IMR-90 (cell line): ENCODE data around the gene KLHDC10. TPM values are rescaled to one million over a fixed set of nuclear protein-coding genes. Genes with fewer than 3 reads are reported as not detected.

ENCODE experiments used
- ATAC-seq: fragments of 200-7000 bp; cut with Tn5 transposase; 2 replicates; pipeline ENCODE4 v1.9.1; 2020; ENCODE audit warnings: low read depth, mild to moderate bottlenecking, moderate library complexity
- BruUV-seq: library from RNA; stranded (reverse); fragments of 400-500 nt; replicated peaks from 2 replicates; lab custom pipeline; 2021; lab: Mats Ljungman, UMichigan
- CTCF ChIA-PET: fragments of 300-600 bp; formaldehyde crosslinking; extraction: SDS; loops from one replicate; lab custom pipeline; 2021; ENCODE audit warnings: antibody characterized with exemption; lab: Yijun Ruan, JAX
- POLR2A ChIA-PET: fragments of 300-600 bp; sonication (Branson Sonifier 250); formaldehyde crosslinking; loops from one replicate; lab custom pipeline; 2022; ENCODE audit warnings: antibody characterized with exemption; ENCODE audit not compliant: unreplicated experiment; lab: Charles Lee
- DNase-seq: peaks from one replicate; pipeline ENCODE4 v3.0.0; 2013
- H2AFZ ChIP-seq: replicated peaks from 2 replicates; pipeline ENCODE3; 2013; ENCODE audit warnings: low read length, mild to moderate bottlenecking; ENCODE audit not compliant: poor library complexity
- H2AK5ac ChIP-seq: 2 replicates; pipeline ENCODE4 v1.6.1; 2013; ENCODE audit warnings: low read depth, low read length, inconsistent platforms
- H2AK9ac ChIP-seq: replicated peaks from 2 replicates; pipeline ENCODE3; 2013; ENCODE audit warnings: mild to moderate bottlenecking, low read depth, low read length, moderate library complexity; ENCODE audit not compliant: poor library complexity
- H2BK120ac ChIP-seq: 2 replicates; pipeline ENCODE4 v1.6.1; 2013; ENCODE audit warnings: low read depth, low read length, inconsistent platforms
- H2BK15ac ChIP-seq: 3 replicates; pipeline ENCODE4 v1.6.1; 2013; ENCODE audit warnings: low read depth, low read length, inconsistent platforms
- H2BK20ac ChIP-seq: 2 replicates; pipeline ENCODE4 v1.6.1; 2013; ENCODE audit warnings: low read depth, mild to moderate bottlenecking, inconsistent platforms, low read length, moderate library complexity
- H2BK5ac ChIP-seq: 2 replicates; pipeline ENCODE4 v1.6.1; 2013; ENCODE audit warnings: mild to moderate bottlenecking, low read depth, low read length, inconsistent platforms; ENCODE audit not compliant: poor library complexity, severe bottlenecking
- H3K14ac ChIP-seq: replicated peaks from 2 replicates; pipeline ENCODE4 v1.6.1; 2013; ENCODE audit warnings: low read depth, low read length, inconsistent platforms
- H3K18ac ChIP-seq: 2 replicates; pipeline ENCODE4 v1.6.1; 2013; ENCODE audit warnings: low read depth, low read length, control low read depth
- H3K23ac ChIP-seq: 2 replicates; pipeline ENCODE4 v1.6.1; 2013; ENCODE audit warnings: low read depth, low read length, inconsistent platforms
- H3K27ac ChIP-seq: 2 replicates; pipeline ENCODE4 v1.5.1; 2013; ENCODE audit warnings: mild to moderate bottlenecking, control low read depth, low read length; ENCODE audit not compliant: insufficient read depth
- H3K27me3 ChIP-seq: 2 replicates; pipeline ENCODE4 v1.6.1; 2013; ENCODE audit warnings: low read length; ENCODE audit not compliant: control insufficient read depth, insufficient read depth
- H3K36me3 ChIP-seq: 2 replicates; pipeline ENCODE4 v1.6.1; 2013; ENCODE audit warnings: low read length, mixed read lengths; ENCODE audit not compliant: control insufficient read depth, insufficient read depth
- H3K4ac ChIP-seq: 2 replicates; pipeline ENCODE4 v1.6.1; 2013; ENCODE audit warnings: low read depth, low read length, inconsistent platforms
- H3K4me1 ChIP-seq: 2 replicates; pipeline ENCODE4 v1.6.1; 2013; ENCODE audit warnings: low read length, mixed read lengths; ENCODE audit not compliant: control insufficient read depth, insufficient read depth
- H3K4me2 ChIP-seq: 2 replicates; pipeline ENCODE4 v1.6.1; 2013; ENCODE audit warnings: low read depth, mild to moderate bottlenecking, control low read depth, low read length, moderate library complexity
- H3K4me3 ChIP-seq: 2 replicates; pipeline ENCODE4 v1.5.1; 2013; ENCODE audit warnings: low read depth, mild to moderate bottlenecking, control low read depth, low read length, moderate library complexity; ENCODE audit not compliant: insufficient read depth
- H3K56ac ChIP-seq: 2 replicates; pipeline ENCODE4 v1.6.1; 2013; ENCODE audit warnings: low read length, inconsistent platforms; ENCODE audit not compliant: insufficient read depth; ENCODE audit errors: extremely low read depth
- H3K79me1 ChIP-seq, 2 experiments: 2 replicates each; pipeline ENCODE4 v1.6.1; 2013; ENCODE audit warnings: low read length in 2 of 2, inconsistent platforms in 1 of 2, low read depth in 1 of 2
- H3K9ac ChIP-seq: 2 replicates; pipeline ENCODE4 v1.6.1; 2013; ENCODE audit warnings: low read depth, low read length, control low read depth
- H3K9me1 ChIP-seq: 2 replicates; pipeline ENCODE4 v1.6.1; 2013; ENCODE audit warnings: low read length, inconsistent platforms; ENCODE audit not compliant: insufficient read depth
- H3K9me3 ChIP-seq: 2 replicates; pipeline ENCODE4 v1.6.1; 2013; ENCODE audit warnings: low read length; ENCODE audit not compliant: control insufficient read depth, insufficient read depth
- H4K20me1 ChIP-seq: 2 replicates; pipeline ENCODE4 v1.6.1; 2013; ENCODE audit warnings: low read length, inconsistent platforms; ENCODE audit not compliant: insufficient read depth
- H4K5ac ChIP-seq: 2 replicates; pipeline ENCODE4 v1.6.1; 2013; ENCODE audit warnings: mild to moderate bottlenecking, low read depth, low read length, control low read depth
- H4K8ac ChIP-seq, 2 experiments: 2 replicates each; pipeline ENCODE4 v1.6.1; 2013; ENCODE audit warnings: low read depth in 2 of 2, low read length in 2 of 2, control low read depth in 1 of 2, inconsistent platforms in 1 of 2
- H4K91ac ChIP-seq: 2 replicates; pipeline ENCODE4 v1.6.1; 2013; ENCODE audit warnings: low read depth, low read length, inconsistent platforms; ENCODE audit not compliant: insufficient read depth
- BHLHE40 ChIP-seq: fragments of 150-350 bp; IDR thresholded peaks from 2 replicates; pipeline ENCODE4 v1.6.1; 2016; ENCODE audit warnings: mild to moderate bottlenecking, low read depth, low read length
- CEBPB ChIP-seq: IDR thresholded peaks from 2 replicates; pipeline ENCODE4 v1.6.1; 2012; ENCODE audit warnings: low read depth, low read length, improper control_type of control experiment
- CHD1 ChIP-seq: IDR thresholded peaks from 2 replicates; pipeline ENCODE4 v1.6.1; 2012; ENCODE audit warnings: low read depth, low read length, improper control_type of control experiment
- FOS ChIP-seq: fragments of 150-350 bp; IDR thresholded peaks from 2 replicates; pipeline ENCODE4 v1.6.1; 2016; ENCODE audit warnings: low read depth, low read length
- MAFK ChIP-seq: IDR thresholded peaks from 2 replicates; pipeline ENCODE4 v1.6.1; 2012; ENCODE audit warnings: low read depth, low read length, improper control_type of control experiment
- MAZ ChIP-seq: IDR thresholded peaks from 2 replicates; pipeline ENCODE4 v1.6.1; 2012; ENCODE audit warnings: low read depth, mild to moderate bottlenecking, low read length, improper control_type of control experiment, moderate library complexity, borderline replicate concordance
- MXI1 ChIP-seq: IDR thresholded peaks from 2 replicates; pipeline ENCODE4 v1.6.1; 2012; ENCODE audit warnings: low read depth, mild to moderate bottlenecking, low read length, moderate library complexity, borderline replicate concordance
- NFE2L2 ChIP-seq: fragments of 150-350 bp; IDR thresholded peaks from 2 replicates; pipeline ENCODE4 v1.6.1; 2016; ENCODE audit warnings: low read depth, mild to moderate bottlenecking, low read length
- POLR2A ChIP-seq: IDR thresholded peaks from 2 replicates; pipeline ENCODE4 v1.6.1; 2012; ENCODE audit warnings: mild to moderate bottlenecking, low read depth, low read length
- RAD21 ChIP-seq: IDR thresholded peaks from 2 replicates; pipeline ENCODE4 v1.6.1; 2012; ENCODE audit warnings: low read length, improper control_type of control experiment
- RCOR1 ChIP-seq: IDR thresholded peaks from 2 replicates; pipeline ENCODE4 v1.6.1; 2012; ENCODE audit warnings: mild to moderate bottlenecking, low read length, improper control_type of control experiment; ENCODE audit not compliant: insufficient replicate concordance
- RFX5 ChIP-seq: IDR thresholded peaks from 2 replicates; pipeline ENCODE4 v1.8.0; 2012; ENCODE audit warnings: low read depth, mild to moderate bottlenecking, low read length, moderate library complexity
- SMC3 ChIP-seq: fragments of 150-350 bp; IDR thresholded peaks from 2 replicates; pipeline ENCODE4 v1.6.1; 2016; ENCODE audit warnings: low read depth, mild to moderate bottlenecking, antibody characterized with exemption, low read length, moderate library complexity
- WGBS, 2 experiments: methylation state at CpG; one replicate each; pipeline versions ENCODE4 v1.1.5 to v1.1.7; 2013; ENCODE audit warnings: missing lambda C conversion rate in 2 of 2; ENCODE audit not compliant: insufficient read length in 1 of 2; ENCODE audit errors: extremely low coverage in 2 of 2; 5-methylcytosine and 5-hydroxymethylcytosine counted together
- dilution Hi-C: fragments of 300-500 bp; cut with HindIII; formaldehyde crosslinking; loops from one replicate; pipeline ENCODE4 v1.14.3; 2018; ENCODE audit warnings: low sequenced_read_pairs; ENCODE audit not compliant: unreplicated experiment
- in situ Hi-C: fragments of 300-500 bp; cut with MboI; formaldehyde crosslinking; loops from 3 replicates; pipeline ENCODE4 v1.14.3; 2019; ENCODE audit warnings: low sequenced_read_pairs, inconsistent platforms, mixed read lengths
- intact Hi-C: fragments of 100-400 bp; cut with micrococcal nuclease; formaldehyde crosslinking; loops from 2 replicates; pipeline ENCODE4 v1.10.0; 2022
- polyA plus RNA-seq, 3 experiments: library from polyadenylated mRNA; depleted of rRNA; stranded (reverse); fragments of >200 nt; gene quantifications; 2 replicates each; pipeline ENCODE4 v1.2.3, GENCODE V29; 2012; ENCODE audit warnings: low replicate concordance in 1 of 3
- total RNA-seq: library from RNA; depleted of rRNA; stranded (reverse); fragments of >200 nt; gene quantifications from 2 replicates; pipeline ENCODE4 v1.2.3, GENCODE V29; 2012
- TF ChIP-seq, protein P1 (sequence below): fragments of 150-350 bp; IDR thresholded peaks from 2 replicates; pipeline ENCODE4 v1.6.1; 2016; ENCODE audit warnings: low read depth, mild to moderate bottlenecking, low read length, moderate library complexity, borderline replicate concordance
- TF ChIP-seq, protein P2 (sequence below): conservative IDR thresholded peaks from 2 replicates; pipeline ENCODE4 v1.5.1; 2012; ENCODE audit warnings: mild to moderate bottlenecking, low read depth, low read length, improper control_type of control experiment
- TF ChIP-seq, protein P3 (sequence below): fragments of 150-350 bp; IDR thresholded peaks from 2 replicates; pipeline ENCODE4 v1.6.1; 2017; ENCODE audit warnings: mild to moderate bottlenecking, antibody characterized with exemption, low read length, low read depth

Gene KLHDC10
- total and polyA plus RNA-seq, 2 of the 4 experiments (the other 2 are of a cell fraction) = 12.4 to 27.1 TPM

DNA sequence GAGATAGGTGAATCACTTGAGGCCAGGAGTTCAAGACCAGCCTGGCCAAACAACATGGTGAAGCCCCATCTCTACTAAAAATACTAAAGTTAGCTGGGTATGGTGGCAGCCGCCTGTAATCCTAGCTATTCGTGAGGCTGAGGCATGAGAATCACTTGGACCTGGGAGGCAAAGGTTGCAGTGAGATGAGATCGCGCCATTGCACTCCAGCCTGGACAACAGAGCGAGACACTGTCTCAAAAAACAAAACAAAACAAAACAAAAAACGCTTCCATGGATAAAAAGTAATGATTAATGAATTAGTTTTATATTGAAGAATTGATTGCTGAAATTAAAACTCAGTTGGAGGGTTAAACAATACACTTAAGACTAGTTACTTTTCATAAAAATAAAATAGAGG, 32.3 kb downstream of the KLHDC10 start:
- in situ Hi-C loops (no loop called here), dilution Hi-C loops (no loop called here), intact Hi-C loops (no loop called here)
- ChIA-PET CTCF (no interaction called here), POLR2A (interaction anchor here (0.6 to 0.7 kb wide), 2 partner anchors 11 to 16 kb away, joined by 3 to 7 read pairs; no protein-coding TSS in a partner anchor)
- no peak for TF ChIP-seq BHLHE40
- TF ChIP-seq, protein P1, sequence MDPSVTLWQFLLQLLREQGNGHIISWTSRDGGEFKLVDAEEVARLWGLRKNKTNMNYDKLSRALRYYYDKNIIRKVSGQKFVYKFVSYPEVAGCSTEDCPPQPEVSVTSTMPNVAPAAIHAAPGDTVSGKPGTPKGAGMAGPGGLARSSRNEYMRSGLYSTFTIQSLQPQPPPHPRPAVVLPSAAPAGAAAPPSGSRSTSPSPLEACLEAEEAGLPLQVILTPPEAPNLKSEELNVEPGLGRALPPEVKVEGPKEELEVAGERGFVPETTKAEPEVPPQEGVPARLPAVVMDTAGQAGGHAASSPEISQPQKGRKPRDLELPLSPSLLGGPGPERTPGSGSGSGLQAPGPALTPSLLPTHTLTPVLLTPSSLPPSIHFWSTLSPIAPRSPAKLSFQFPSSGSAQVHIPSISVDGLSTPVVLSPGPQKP = no peak
- no peak for TF ChIP-seq CEBPB
- TF ChIP-seq MXI1 = no peak
- no peak for TF ChIP-seq SMC3
- TF ChIP-seq POLR2A = no peak
- TF ChIP-seq, protein P2, sequence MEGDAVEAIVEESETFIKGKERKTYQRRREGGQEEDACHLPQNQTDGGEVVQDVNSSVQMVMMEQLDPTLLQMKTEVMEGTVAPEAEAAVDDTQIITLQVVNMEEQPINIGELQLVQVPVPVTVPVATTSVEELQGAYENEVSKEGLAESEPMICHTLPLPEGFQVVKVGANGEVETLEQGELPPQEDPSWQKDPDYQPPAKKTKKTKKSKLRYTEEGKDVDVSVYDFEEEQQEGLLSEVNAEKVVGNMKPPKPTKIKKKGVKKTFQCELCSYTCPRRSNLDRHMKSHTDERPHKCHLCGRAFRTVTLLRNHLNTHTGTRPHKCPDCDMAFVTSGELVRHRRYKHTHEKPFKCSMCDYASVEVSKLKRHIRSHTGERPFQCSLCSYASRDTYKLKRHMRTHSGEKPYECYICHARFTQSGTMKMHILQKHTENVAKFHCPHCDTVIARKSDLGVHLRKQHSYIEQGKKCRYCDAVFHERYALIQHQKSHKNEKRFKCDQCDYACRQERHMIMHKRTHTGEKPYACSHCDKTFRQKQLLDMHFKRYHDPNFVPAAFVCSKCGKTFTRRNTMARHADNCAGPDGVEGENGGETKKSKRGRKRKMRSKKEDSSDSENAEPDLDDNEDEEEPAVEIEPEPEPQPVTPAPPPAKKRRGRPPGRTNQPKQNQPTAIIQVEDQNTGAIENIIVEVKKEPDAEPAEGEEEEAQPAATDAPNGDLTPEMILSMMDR = no peak
- TF ChIP-seq FOS = no peak
- TF ChIP-seq RAD21 = no peak
- no peak for TF ChIP-seq NFE2L2
- TF ChIP-seq CHD1 = no peak
- no peak for TF ChIP-seq RCOR1
- no peak for TF ChIP-seq MAFK
- TF ChIP-seq RFX5 = no peak
- TF ChIP-seq, protein P3, sequence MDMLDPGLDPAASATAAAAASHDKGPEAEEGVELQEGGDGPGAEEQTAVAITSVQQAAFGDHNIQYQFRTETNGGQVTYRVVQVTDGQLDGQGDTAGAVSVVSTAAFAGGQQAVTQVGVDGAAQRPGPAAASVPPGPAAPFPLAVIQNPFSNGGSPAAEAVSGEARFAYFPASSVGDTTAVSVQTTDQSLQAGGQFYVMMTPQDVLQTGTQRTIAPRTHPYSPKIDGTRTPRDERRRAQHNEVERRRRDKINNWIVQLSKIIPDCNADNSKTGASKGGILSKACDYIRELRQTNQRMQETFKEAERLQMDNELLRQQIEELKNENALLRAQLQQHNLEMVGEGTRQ = no peak
- no peak for TF ChIP-seq MAZ
- Histone ChIP-seq H4K5ac (no peak overlapping the region), H3K79me1 (peaks cover 6 to 29% of the 10 kb centered on the region in 2 experiments; a peak in 3 of 4 replicates), H3K4me2 (no peak overlapping the region), H3K27ac (no peak overlapping the region), H3K4me1 (peaks cover 1% of the 10 kb centered on the region; the same call in 1 of the 2 replicates), H2AK9ac (no peak overlapping the region), H3K4me3 (no peak overlapping the region), H2BK15ac (no peak overlapping the region), H3K4ac (no peak overlapping the region), H2BK5ac (no peak overlapping the region), H4K8ac (no peak overlapping the region), H3K27me3 (no peaks in the 10 kb centered on the region), H3K36me3 (peaks cover 2% of the 10 kb centered on the region; the same call in 1 of the 2 replicates), H3K9ac (no peak overlapping the region), H4K20me1 (no peaks in the 10 kb centered on the region; the same call in 1 of the 2 replicates), H3K56ac (no peak overlapping the region), H2AK5ac (no peak overlapping the region), H4K91ac (no peak overlapping the region), H2BK120ac (no peak overlapping the region), H3K18ac (no peak overlapping the region), H2AFZ (no peak overlapping the region), H3K9me1 (no peaks in the 10 kb centered on the region; the same call in 1 of the 2 replicates), H3K9me3 (no peaks in the 10 kb centered on the region), H3K23ac (no peak overlapping the region), H3K14ac (no peak overlapping the region), H2BK20ac (no peak overlapping the region)
- no peak for ATAC-seq
- 100% methylated on average over 2 of the region's 6 CpGs; no CpG with 5 or more reads in 1 of the 2 experiments for WGBS, 2 experiments
- BruUV-seq = no TSS peak
- DNase-seq = no peak
